ENCODE measurements around the gene ANK2. TPM values are rescaled to one million over a fixed set of nuclear protein-coding genes. Genes with fewer than 3 reads are reported as not detected.

The ANK2 gene
- total and polyA plus RNA-seq, 2 of the 13 experiments (the other 11 are each of a cell fraction or from before 2014, with no cell fraction given) = 2.7 to 15.1 TPM

GRCh38 chr4:113088050-113088449, 38.6 kb downstream of the ANK2 start:
- no peaks in the 10 kb centered on the region for H3K36me3 ChIP-seq (replicated peaks in 1 of 2; ENCODE audit: control insufficient read depth in 1 of 2, insufficient read depth in 2 of 2, low read length in 2 of 2)
- TF ChIP-seq RORA (CRISPR knock-in tag; IDR thresholded peaks at IDR 0.05) (no peak), ZNF772 (CRISPR knock-in tag; IDR thresholded peaks at IDR 0.05) (no peak), ZNF160 (CRISPR knock-in tag; IDR thresholded peaks at IDR 0.05) (no peak), ZNF710 (CRISPR knock-in tag; IDR thresholded peaks at IDR 0.05; ENCODE audit: borderline replicate concordance) (no peak)
- TF ChIP-seq, protein P1, sequence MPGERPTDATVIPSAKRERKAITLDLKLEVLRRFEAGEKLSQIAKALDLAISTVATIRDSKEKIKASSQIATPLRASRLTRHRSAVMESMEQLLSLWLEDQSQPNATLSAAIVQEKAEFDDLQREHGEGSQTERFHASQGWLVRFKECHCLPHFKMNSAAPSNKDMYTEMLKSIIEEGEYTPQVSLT (CRISPR knock-in tag; IDR thresholded peaks at IDR 0.05; ENCODE audit: borderline replicate concordance, low read depth) = no peak
- ChIA-PET POLR2A (no interaction called here), CTCF (ENCODE audit: low intra/inter-chr PET ratio, low total read pairs) (no interaction called here)
- H3K9ac ChIP-seq (ENCODE audit: insufficient read depth, low read depth, low read length) = no peak overlapping the region
- peaks cover 0 to 3% of the 10 kb centered on the region in 2 experiments; a peak in 1 of 5 replicates for H3K27me3 ChIP-seq (ENCODE audit: control insufficient read depth in 1 of 2, insufficient read depth in 2 of 2, low read length in 2 of 2)
- no peak for DNase-seq (ENCODE audit: low spot score)
- no peak overlapping the region for H3K4me3 ChIP-seq (replicated peaks in 1 of 3; ENCODE audit: insufficient read depth in 1 of 3, low read depth in 2 of 3, low read length in 3 of 3)
- FAIRE-seq = no peak
- intact Hi-C loops (cut with micrococcal nuclease; ENCODE audit: unreplicated experiment) = no loop called here
- in situ Hi-C loops (cut with HindIII; ENCODE audit: extremely low pct_ligation_motif_present, low pct_unique_long_range_greater_than_20kb) = no loop called here
- no peak overlapping the region for H3K27ac ChIP-seq (ENCODE audit: extremely low read length, insufficient read depth, low read length)
- H3K4me2 ChIP-seq (ENCODE audit: low read depth, low read length) = no peak overlapping the region
- no peaks in the 10 kb centered on the region for H4K20me1 ChIP-seq (ENCODE audit: insufficient read depth, low read length)
- H3K9me3 ChIP-seq (ENCODE audit: low read length) = no peaks in the 10 kb centered on the region
- no peaks in the 10 kb centered on the region for H3K79me2 ChIP-seq (ENCODE audit: insufficient read depth, low read length)
- no peak for ATAC-seq
- 47% methylated on average over 1 of the region's 1 CpG for WGBS (ENCODE audit: low lambda C conversion rate)
- no peaks in the 10 kb centered on the region for H3K4me1 ChIP-seq (ENCODE audit: insufficient read depth, low read length)
- no peak overlapping the region for H2AFZ ChIP-seq (ENCODE audit: low read length)
- no TSS peak for BruUV-seq (replicated peaks)

- H2AFZ ChIP-seq (ENCODE audit: low read length) = no peak overlapping the region
- H3K4me1 ChIP-seq (ENCODE audit: insufficient read depth, low read length) = no peaks in the 10 kb centered on the region
- FAIRE-seq (no peak), ATAC-seq (no peak), DNase-seq (ENCODE audit: low spot score) (no peak)
- in situ Hi-C loops (cut with HindIII; ENCODE audit: extremely low pct_ligation_motif_present, low pct_unique_long_range_greater_than_20kb) = no loop called here
- H3K27me3 ChIP-seq (ENCODE audit: control insufficient read depth in 1 of 2, insufficient read depth in 2 of 2, low read length in 2 of 2) = peaks cover 0 to 3% of the 10 kb centered on the region in 2 experiments; a peak in 1 of 5 replicates
- no peaks in the 10 kb centered on the region for H3K9me3 ChIP-seq (ENCODE audit: low read length)
- H3K36me3 ChIP-seq (replicated peaks in 1 of 2; ENCODE audit: control insufficient read depth in 1 of 2, insufficient read depth in 2 of 2, low read length in 2 of 2) = no peaks in the 10 kb centered on the region
- no peak overlapping the region for H3K4me3 ChIP-seq (replicated peaks in 1 of 3; ENCODE audit: insufficient read depth in 1 of 3, low read depth in 2 of 3, low read length in 3 of 3)
- POLR2A ChIA-PET = no interaction called here
- no peaks in the 10 kb centered on the region for H3K79me2 ChIP-seq (ENCODE audit: insufficient read depth, low read length)
- no peaks in the 10 kb centered on the region for H4K20me1 ChIP-seq (ENCODE audit: insufficient read depth, low read length)
- no peak overlapping the region for H3K27ac ChIP-seq (ENCODE audit: extremely low read length, insufficient read depth, low read length)
- intact Hi-C loops (cut with micrococcal nuclease; ENCODE audit: unreplicated experiment) = loop anchor here (5.0 to 10.0 kb wide), 2 partner anchors 139 to 326 kb away; no protein-coding TSS in a partner anchor
- CTCF ChIA-PET (ENCODE audit: low intra/inter-chr PET ratio, low total read pairs) = no interaction called here
- no peak overlapping the region for H3K4me2 ChIP-seq (ENCODE audit: low read depth, low read length)
- no peak overlapping the region for H3K9ac ChIP-seq (ENCODE audit: insufficient read depth, low read depth, low read length)
- no TSS peak for BruUV-seq (replicated peaks)
- TF ChIP-seq MXD1 (CRISPR knock-in tag; IDR thresholded peaks at IDR 0.05) (no peak), ZNF891 (CRISPR knock-in tag; IDR thresholded peaks at IDR 0.05) (no peak), KAT7 (CRISPR knock-in tag; IDR thresholded peaks at IDR 0.05; ENCODE audit: borderline replicate concordance) (no peak), ZFP36 (IDR thresholded peaks at IDR 0.05; ENCODE audit: borderline replicate concordance, low read depth, low read length, partially characterized antibody) (no peak), RXRB (CRISPR knock-in tag; IDR thresholded peaks at IDR 0.05; ENCODE audit: borderline replicate concordance) (no peak), NFIC (IDR thresholded peaks at IDR 0.05; ENCODE audit: low read length) (no peak), ZNF546 (CRISPR knock-in tag; conservative IDR thresholded peaks at IDR 0.05) (no peak)
Measured at GRCh38 chr4:113090954-113091353, 41.5 kb downstream of the ANK2 start.
